Activated CD8-positive, alpha-beta T cell treated with anti-CD3 and anti-CD28 coated beads, Interleukin-2, amount 10 ng/mL, durations not matched to agents 7 days and 5 days (primary cell): ENCODE measurements around the gene NDUFS8. TPM values are rescaled to one million over a fixed set of nuclear protein-coding genes. Genes with fewer than 3 reads are reported as not detected.

Source experiments
- ATAC-seq: fragments of 150-1000 bp; cut with Tn5 transposase; one replicate; pipeline ENCODE4 v1.10.0; 2021; ENCODE audit warnings: moderate library complexity
- CTCF ChIA-PET: fragments of 350-600 bp; sonication (Branson Sonifier 250); formaldehyde crosslinking; loops from one replicate; lab custom pipeline; 2021; ENCODE audit warnings: antibody characterized with exemption; lab: Charles Lee
- POLR2A ChIA-PET: fragments of 350-600 bp; sonication (Branson Sonifier 250); formaldehyde crosslinking; loops from one replicate; lab custom pipeline; 2021; ENCODE audit warnings: antibody characterized with exemption; lab: Charles Lee
- DNase-seq: peaks from one replicate; pipeline ENCODE4 v3.0.0-alpha.2; 2020
- H3K27ac Mint-ChIP-seq: one replicate; pipeline ENCODE4 v1.8.0; 2021; ENCODE audit warnings: mild to moderate bottlenecking, mixed read lengths
- H3K27me3 Mint-ChIP-seq: one replicate; pipeline ENCODE4 v1.8.0; 2021; ENCODE audit warnings: low read depth, mixed read lengths
- H3K36me3 Mint-ChIP-seq: one replicate; pipeline ENCODE4 v1.8.0; 2021; ENCODE audit warnings: low read depth, mixed read lengths
- H3K4me1 Mint-ChIP-seq: one replicate; pipeline ENCODE4 v1.8.0; 2021; ENCODE audit warnings: low read depth, mixed read lengths
- H3K4me3 Mint-ChIP-seq: one replicate; pipeline ENCODE4 v1.8.0; 2021; ENCODE audit warnings: mild to moderate bottlenecking, mixed read lengths
- H3K9me3 Mint-ChIP-seq: one replicate; pipeline ENCODE4 v1.8.0; 2022; ENCODE audit warnings: mixed read lengths; ENCODE audit not compliant: insufficient read depth
- total RNA-seq, 2 experiments: library from RNA; stranded (reverse); gene quantifications; one replicate each; pipeline ENCODE4 v1.2.3, GENCODE V29; 2021

NDUFS8 gene
- total RNA-seq, 2 experiments from 2014 or later, result 146 to 163 TPM

GRCh38 chr11:68021167-68021787 lies 9.2 kb upstream of the NDUFS8 start:
- H3K9me3 Mint-ChIP-seq, result no peaks in the 10 kb centered on the region
- ATAC-seq, result no peak
- ChIA-PET POLR2A (interaction anchor here (1.1 kb wide), 1 partner anchor 9 kb away, joined by 3 read pairs; the partner anchor contains the start of gene NDUFS8), CTCF (no interaction called here)
- peaks cover 12% of the 10 kb centered on the region for H3K4me1 Mint-ChIP-seq
- no peak for DNase-seq
- no peaks in the 10 kb centered on the region for H3K36me3 Mint-ChIP-seq
- no peaks in the 10 kb centered on the region for H3K27me3 Mint-ChIP-seq
- no peak overlapping the region for H3K4me3 Mint-ChIP-seq
- no peak overlapping the region for H3K27ac Mint-ChIP-seq

- Mint-ChIP-seq H3K9me3 (no peaks in the 10 kb centered on the region), H3K27ac (no peak overlapping the region), H3K4me3 (no peak overlapping the region), H3K4me1 (peaks cover 17% of the 10 kb centered on the region), H3K36me3 (no peaks in the 10 kb centered on the region), H3K27me3 (no peaks in the 10 kb centered on the region)
- CTCF ChIA-PET, result no interaction called here
- DNase-seq, result no peak
- POLR2A ChIA-PET, result no interaction called here
- ATAC-seq, result no peak
Observed at GRCh38 chr11:68022531-68022930, 8.0 kb upstream of the NDUFS8 start.

- no peak overlapping the region for H3K4me3 Mint-ChIP-seq
- H3K4me1 Mint-ChIP-seq, result peaks cover 26% of the 10 kb centered on the region
- H3K27me3 Mint-ChIP-seq, result no peaks in the 10 kb centered on the region
- no peak overlapping the region for H3K27ac Mint-ChIP-seq
- ChIA-PET POLR2A (no interaction called here), CTCF (interaction anchor here (1.3 to 1.5 kb wide), 2 partner anchors 16 to 93 kb away, joined by 3 to 4 read pairs; no protein-coding TSS in a partner anchor)
- DNase-seq, result no peak
- H3K9me3 Mint-ChIP-seq, result no peaks in the 10 kb centered on the region
- no peak for ATAC-seq
- H3K36me3 Mint-ChIP-seq, result no peaks in the 10 kb centered on the region
Observed at GRCh38 chr11:68024508-68024907, 6.0 kb upstream of the NDUFS8 start.

GRCh38 chr11:68025047-68025446 lies 5.4 kb upstream of the NDUFS8 start:
- ATAC-seq (peak; percentile 44), DNase-seq (peak; percentile 39)
- Mint-ChIP-seq H3K4me3 (no peak overlapping the region), H3K27me3 (no peaks in the 10 kb centered on the region), H3K36me3 (no peaks in the 10 kb centered on the region), H3K27ac (no peak overlapping the region), H3K4me1 (peaks cover 30% of the 10 kb centered on the region), H3K9me3 (no peaks in the 10 kb centered on the region)
- CTCF ChIA-PET, result interaction anchor here (1.3 to 1.5 kb wide), 2 partner anchors 15 to 92 kb away, joined by 3 to 4 read pairs; no protein-coding TSS in a partner anchor
- POLR2A ChIA-PET, result no interaction called here

GRCh38 chr11:68026391-68027105 lies 3.9 kb upstream of the NDUFS8 start:
- ChIA-PET CTCF (no interaction called here), POLR2A (no interaction called here)
- peaks cover 35% of the 10 kb centered on the region for H3K4me1 Mint-ChIP-seq
- no peak overlapping the region for H3K27ac Mint-ChIP-seq
- peaks cover 6% of the 10 kb centered on the region for H3K36me3 Mint-ChIP-seq
- no peaks in the 10 kb centered on the region for H3K9me3 Mint-ChIP-seq
- no peak overlapping the region for H3K4me3 Mint-ChIP-seq
- DNase-seq, result no peak
- no peaks in the 10 kb centered on the region for H3K27me3 Mint-ChIP-seq
- no peak for ATAC-seq

- Mint-ChIP-seq H3K27ac (no peak overlapping the region), H3K27me3 (no peaks in the 10 kb centered on the region)
- POLR2A ChIA-PET, result interaction anchor here (0.9 kb wide), 1 partner anchor 20 kb away, joined by 3 read pairs; no protein-coding TSS in a partner anchor
Observed at GRCh38 chr11:68027667-68028066, 2.8 kb upstream of the NDUFS8 start.

GRCh38 chr11:68028802-68029545 lies 1.5 kb upstream of the NDUFS8 start:
- Mint-ChIP-seq H3K9me3 (no peaks in the 10 kb centered on the region), H3K4me3 (peak overlapping the region; percentile 97), H3K27me3 (no peaks in the 10 kb centered on the region), H3K27ac (peak overlapping the region; percentile 74), H3K4me1 (peaks cover 41% of the 10 kb centered on the region), H3K36me3 (peaks cover 10% of the 10 kb centered on the region)
- ATAC-seq (no peak), DNase-seq (no peak)
- CTCF ChIA-PET, result no interaction called here
- POLR2A ChIA-PET, result no interaction called here

More at GRCh38 chr11:68027667-68028066, 2.8 kb upstream of the NDUFS8 start:
- H3K4me3 Mint-ChIP-seq, result no peak overlapping the region
- no peak for DNase-seq
- peaks cover 6% of the 10 kb centered on the region for H3K36me3 Mint-ChIP-seq
- no peaks in the 10 kb centered on the region for H3K9me3 Mint-ChIP-seq
- CTCF ChIA-PET, result no interaction called here
- peaks cover 39% of the 10 kb centered on the region for H3K4me1 Mint-ChIP-seq
- ATAC-seq, result no peak

- peak overlapping the region; percentile 98 for H3K27ac Mint-ChIP-seq
- POLR2A ChIA-PET, result interaction anchor here (0.9 to 2.4 kb wide), 3 partner anchors 10 to 20 kb away, joined by 3 to 15 read pairs (median 3); no protein-coding TSS in a partner anchor
- DNase-seq (peak; percentile 35), ATAC-seq (no peak)
- peaks cover 14% of the 10 kb centered on the region for H3K36me3 Mint-ChIP-seq
- peaks cover 36% of the 10 kb centered on the region for H3K4me1 Mint-ChIP-seq
- H3K27me3 Mint-ChIP-seq, result no peaks in the 10 kb centered on the region
- no peaks in the 10 kb centered on the region for H3K9me3 Mint-ChIP-seq
- H3K4me3 Mint-ChIP-seq, result peak overlapping the region; percentile 97
- CTCF ChIA-PET, result interaction anchor here (1.2 kb wide), 1 partner anchor 240 kb away, joined by 3 read pairs; no protein-coding TSS in a partner anchor
Observed at GRCh38 chr11:68031144-68031464, 623 bp downstream of the NDUFS8 start.

- Mint-ChIP-seq H3K27ac (peak overlapping the region; percentile 98), H3K4me3 (peak overlapping the region; percentile 97), H3K4me1 (peaks cover 40% of the 10 kb centered on the region), H3K9me3 (no peaks in the 10 kb centered on the region), H3K27me3 (no peaks in the 10 kb centered on the region), H3K36me3 (peaks cover 18% of the 10 kb centered on the region)
- CTCF ChIA-PET, result no interaction called here
- DNase-seq, result no peak
- ATAC-seq, result no peak
- POLR2A ChIA-PET, result interaction anchor here (2.4 kb wide), 1 partner anchor 9 kb away, joined by 15 read pairs; no protein-coding TSS in a partner anchor
Observed at GRCh38 chr11:68032003-68032402, 1.5 kb downstream of the NDUFS8 start.

GRCh38 chr11:68032997-68033707 lies 2.7 kb downstream of the NDUFS8 start:
- ChIA-PET POLR2A (no interaction called here), CTCF (no interaction called here)
- DNase-seq (no peak), ATAC-seq (no peak)
- peaks cover 18% of the 10 kb centered on the region for H3K36me3 Mint-ChIP-seq
- H3K4me1 Mint-ChIP-seq, result peaks cover 48% of the 10 kb centered on the region
- H3K27ac Mint-ChIP-seq, result no peak overlapping the region
- no peaks in the 10 kb centered on the region for H3K9me3 Mint-ChIP-seq
- no peaks in the 10 kb centered on the region for H3K27me3 Mint-ChIP-seq
- H3K4me3 Mint-ChIP-seq, result no peak overlapping the region

- H3K27ac Mint-ChIP-seq, result no peak overlapping the region
- no peak for DNase-seq
- ChIA-PET CTCF (no interaction called here), POLR2A (no interaction called here)
- H3K9me3 Mint-ChIP-seq, result no peaks in the 10 kb centered on the region
- H3K27me3 Mint-ChIP-seq, result no peaks in the 10 kb centered on the region
- no peak for ATAC-seq
- peaks cover 49% of the 10 kb centered on the region for H3K4me1 Mint-ChIP-seq
- H3K36me3 Mint-ChIP-seq, result peaks cover 18% of the 10 kb centered on the region
- no peak overlapping the region for H3K4me3 Mint-ChIP-seq
Observed at GRCh38 chr11:68033708-68034045, 3.2 kb downstream of the NDUFS8 start.
